Left forelimb (tissue), 1 donor: ENCODE data around the gene ZSWIM3.
A peak's percentile ranks its signal among the peaks of the same experiment; 100 is the strongest.

Source experiments
- DNase-seq: peaks from one replicate; pipeline ENCODE4 v3.0.0-alpha.2; 2018; ENCODE audit warnings: low spot score

The ZSWIM3 gene

DNA sequence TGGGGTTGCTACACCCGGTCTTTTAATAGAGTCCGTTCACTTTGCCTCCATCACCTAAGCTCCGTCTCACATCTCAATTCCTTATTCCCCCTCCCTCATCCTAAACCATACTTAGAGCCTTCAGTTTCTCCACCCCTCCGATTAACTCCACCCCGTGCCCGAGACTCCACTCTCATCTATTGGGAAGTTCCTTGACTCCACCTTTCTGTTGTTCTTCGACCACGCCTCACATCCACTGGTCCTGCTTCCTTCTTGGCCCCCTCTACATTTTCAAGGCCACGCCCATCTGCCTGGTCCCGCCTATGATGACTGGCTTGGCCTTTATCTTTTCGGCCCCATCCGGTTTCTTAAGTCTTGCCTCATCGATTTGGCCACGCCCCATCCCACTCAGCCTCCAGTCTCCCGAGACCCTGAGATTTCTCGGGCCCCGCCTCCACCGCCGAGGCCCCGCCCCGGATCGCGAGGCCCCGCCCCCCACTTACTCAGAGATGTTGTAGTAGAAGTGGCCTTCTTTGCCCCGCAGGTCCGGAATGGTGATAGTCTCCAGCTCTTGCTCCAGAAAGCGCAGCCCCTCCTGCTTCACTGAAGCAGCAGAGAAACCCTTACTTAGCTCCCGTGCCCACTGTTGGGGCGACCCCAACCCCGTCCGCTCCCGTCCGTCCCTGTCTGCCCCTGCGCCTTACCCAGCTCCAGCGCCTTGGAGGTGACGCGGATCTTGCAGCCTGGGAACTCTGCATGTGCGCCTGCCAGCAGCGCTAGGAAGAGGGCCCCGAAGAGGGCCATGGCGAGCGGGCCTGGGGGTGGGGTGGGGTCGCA is 53.5 kb downstream of the ZSWIM3 start:
- peak; percentile 91 for DNase-seq

DNA sequence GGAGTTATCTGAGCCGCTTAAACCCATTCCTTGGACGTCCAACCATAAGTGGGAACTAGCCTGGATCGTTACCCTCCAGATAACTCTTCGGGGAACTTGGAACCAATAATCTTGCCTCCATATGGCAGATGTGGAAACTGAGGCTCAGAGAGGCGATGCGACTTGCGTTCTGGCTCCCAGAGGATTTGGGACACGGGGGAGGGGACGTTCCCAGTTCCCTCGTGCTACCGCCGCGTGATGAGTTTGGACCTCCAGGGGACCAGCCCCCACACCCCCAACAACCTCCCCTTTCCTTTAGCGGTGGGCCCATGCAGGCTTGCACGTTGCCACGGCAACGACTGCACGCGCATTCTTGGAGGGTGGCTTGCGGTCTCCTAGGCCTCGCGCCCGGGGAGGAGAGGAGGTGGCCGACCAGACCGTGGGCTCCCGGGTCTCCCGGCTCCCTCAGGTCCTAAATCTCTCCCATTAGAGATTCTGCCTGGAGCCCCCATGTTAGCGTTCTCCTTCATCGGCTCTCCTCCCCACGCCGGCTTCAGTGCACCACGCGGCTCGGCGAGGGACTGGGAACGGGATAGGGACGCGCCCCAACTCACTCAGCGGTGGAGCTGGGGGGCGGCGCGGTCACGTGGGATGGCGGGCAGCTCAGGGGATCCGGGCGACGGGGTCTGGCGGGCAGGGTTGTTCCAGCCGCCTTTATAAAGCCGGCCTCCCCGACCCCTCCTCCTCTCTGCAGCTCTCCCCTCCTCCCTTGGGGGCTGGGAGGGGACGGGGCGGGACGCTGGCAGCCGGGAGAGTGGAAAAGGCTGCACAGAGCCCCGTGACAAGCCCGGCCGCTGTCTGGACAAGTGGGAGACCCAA is 54.3 kb downstream of the ZSWIM3 start, which contains the start of gene PLTP:
Gene PLTP (minus strand): TSS at position 670 of the 858 bp plus-strand sequence. CDS start 703 bp downstream, outside the sequence.
- peak; percentile 85 for DNase-seq

DNA sequence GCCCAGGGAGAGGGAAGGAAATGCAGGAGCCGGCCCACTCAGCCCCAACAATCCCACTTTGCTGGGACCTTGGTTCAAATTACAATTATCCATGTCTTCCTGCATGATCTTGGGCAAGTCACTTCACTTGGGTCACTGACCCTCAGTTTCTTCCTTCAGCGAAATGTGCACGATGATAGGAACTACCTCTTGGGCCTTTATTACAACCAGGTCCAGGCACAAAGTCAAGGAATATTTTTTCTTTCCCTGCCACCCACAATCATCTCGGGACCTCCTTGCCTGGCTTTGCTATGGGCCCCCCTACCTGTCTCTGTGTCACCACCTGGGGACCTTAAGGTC is 54.9 kb downstream of the ZSWIM3 start:
- DNase-seq: no peak

DNA sequence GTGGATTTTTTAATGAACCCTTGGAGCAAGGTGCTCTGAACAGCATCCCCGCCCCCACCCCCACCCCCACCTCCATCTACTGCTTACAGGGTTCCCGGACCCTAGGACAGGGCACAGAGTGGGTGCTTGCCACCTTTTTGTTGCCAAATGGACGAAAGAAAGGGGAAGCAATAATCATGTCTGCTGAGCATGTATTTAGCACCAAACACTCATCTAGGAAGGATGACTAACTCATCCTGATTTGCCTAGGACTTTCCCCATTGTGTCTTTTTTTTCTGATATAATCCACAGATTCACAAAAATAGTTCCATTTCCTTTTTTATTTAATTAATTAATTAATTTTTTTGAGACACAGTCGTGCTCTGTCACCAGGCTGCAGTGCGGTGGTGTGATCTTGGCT is 55.7 kb downstream of the ZSWIM3 start:
- DNase-seq: no peak

DNA sequence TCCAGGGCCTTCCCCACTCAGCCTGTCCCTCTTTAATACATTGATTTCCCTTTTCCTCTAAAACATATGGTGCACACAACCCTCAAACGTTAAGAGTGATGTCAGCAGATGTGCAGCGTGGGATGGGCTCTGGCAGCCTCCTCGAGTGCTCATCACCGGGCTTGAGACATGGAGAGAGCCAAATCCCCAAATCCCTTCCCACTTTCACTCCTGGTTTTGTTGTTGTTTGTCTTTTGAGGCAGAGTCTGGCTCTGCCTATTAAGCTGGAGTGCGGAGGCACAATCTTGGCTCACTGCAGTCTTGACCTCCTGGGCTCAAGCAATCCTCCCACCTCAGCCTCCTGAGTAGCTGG is 60.4 kb downstream of the ZSWIM3 start:
- no peak for DNase-seq

DNA sequence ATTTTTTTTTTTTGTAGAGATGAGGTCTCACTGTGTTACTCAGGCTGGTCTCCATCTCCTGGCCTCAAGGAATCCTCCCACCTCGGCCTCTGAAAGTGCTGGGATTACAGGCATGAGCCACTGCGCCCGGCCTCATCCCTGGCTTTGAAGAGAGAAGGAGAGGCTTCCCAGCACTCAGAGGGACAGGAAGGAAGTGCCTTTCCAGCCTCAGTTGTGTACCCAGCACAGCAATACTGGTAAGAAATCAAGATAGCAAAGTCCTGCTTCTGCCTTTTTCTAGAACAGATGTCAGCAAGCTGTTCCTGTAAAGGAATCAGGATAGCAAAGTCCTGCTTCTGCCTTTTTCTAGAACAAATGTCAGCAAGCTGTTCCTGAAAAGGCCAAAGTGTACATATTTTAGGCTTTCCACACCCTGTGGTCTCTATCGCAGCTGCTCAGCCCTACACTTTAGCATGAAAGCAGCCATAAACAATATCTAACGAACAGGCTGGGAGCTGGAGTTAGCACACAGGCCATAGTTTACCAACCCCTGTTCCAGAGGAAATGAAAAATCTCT is 60.8 kb downstream of the ZSWIM3 start:
- DNase-seq: no peak

DNA sequence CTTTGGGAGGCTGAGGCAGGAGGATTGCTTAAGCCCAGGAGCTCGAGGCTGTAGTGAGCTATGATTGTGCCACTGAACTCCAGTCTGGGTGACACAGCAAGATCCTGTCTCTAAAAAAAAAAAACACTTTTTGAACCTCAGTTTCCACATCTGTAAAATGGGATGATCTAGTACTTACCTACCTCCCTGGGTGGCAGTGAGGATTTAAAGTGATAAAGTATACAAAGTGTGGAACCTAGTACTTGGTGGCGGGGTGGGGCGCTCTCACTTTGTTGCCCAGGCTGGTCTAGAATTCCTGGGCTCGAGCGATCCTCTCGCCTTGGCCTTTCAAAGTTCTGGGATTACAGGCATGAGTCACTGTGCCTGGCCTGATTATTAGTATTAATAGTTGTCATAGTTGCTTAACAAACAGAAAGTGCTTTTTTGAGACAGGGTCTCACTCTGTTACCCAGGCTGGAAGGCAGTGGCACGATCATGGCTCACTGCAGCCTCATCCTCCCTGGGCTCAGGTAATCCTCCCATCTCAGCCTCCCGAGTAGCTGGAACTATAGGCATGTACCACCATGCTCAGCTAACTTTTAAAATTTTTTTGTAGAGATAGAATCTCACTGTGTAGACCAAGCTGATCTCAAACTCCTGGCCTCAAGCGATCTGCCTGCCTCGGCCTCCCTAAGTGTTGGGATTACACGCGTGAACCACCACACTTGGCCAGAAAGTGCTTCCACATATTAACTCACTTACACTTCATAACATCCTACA is 61.5 kb downstream of the ZSWIM3 start:
- no peak for DNase-seq

DNA sequence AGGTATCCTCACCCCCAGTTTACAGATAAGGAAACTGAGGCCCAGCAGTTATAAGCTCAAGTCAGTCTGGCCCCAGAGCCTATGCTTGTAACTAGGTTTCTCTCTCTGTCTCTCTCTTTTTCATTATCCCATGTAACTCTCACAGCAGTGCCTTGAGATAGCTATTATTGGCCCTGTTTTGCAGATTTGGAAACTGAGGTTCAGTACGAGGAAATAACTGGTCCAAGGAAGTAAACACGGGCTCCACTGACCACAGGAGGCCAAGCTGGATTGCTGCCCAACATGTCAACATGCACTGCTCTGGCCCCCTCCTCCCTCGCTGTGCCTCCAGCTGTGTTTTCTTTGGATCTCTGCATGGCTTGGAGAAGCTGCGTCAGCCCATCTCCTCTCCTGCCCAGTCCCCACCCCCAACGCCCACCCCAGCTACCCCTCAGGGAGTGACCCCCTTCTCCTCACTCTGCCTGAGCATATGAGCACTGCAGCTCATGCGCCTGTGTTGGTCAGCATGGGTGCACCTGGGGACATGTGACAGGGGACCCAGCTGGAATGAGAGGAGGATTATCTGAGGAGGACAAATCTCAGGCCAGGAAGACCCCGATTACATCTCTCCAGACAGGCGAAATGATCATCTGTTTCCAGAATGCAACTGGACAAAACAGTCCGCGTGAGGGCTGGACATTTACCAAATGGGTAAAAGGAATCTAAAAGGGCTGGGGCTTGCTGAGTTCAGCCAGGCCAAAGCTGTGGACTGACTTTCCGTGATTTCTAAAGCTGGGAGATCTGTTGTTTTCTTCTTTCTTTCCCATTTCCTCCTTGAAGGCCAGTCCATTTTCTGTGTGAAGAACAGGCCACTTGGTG is 62.4 kb downstream of the ZSWIM3 start:
- DNase-seq: no peak

DNA sequence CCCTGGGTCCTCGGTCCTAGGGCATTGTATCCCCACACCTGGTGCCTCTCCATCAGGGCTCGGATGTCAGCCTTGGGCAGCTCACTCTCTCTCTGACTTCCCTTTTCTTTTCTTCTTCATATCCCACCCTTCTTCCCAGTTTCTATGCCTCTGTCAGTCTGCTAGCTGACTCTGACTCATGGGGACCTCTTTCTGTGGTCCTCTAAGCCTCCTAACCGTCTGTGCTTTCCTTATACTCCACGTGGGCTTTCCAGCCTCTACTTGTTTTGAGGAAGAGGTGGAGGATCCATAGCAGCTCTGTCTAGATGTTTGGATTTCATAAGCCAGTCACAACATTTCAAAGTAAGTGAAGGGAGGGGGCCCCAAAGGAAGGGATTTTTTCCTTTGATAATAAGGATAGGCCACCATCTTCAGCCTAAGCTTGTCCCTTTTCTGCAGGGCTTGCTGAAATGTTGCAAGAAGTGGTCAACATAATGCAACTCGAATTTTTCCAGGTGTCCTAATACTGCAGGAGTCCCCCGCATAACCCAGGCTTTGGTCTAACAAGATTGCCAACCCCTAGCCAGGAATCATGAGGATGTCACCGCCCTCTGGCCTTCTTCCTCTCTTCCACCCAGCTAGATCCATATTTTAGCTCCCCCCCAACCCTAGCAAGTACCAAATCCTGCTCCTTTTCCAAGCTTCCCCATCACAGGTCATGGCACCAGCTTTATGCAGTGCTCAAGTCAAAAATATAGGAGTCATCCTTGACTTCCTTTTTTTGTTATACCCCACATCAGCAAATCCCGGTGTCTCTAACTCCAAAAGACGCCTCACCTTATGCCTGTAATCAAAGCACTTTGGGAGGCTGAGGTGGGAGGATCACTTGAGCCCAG is 63.3 kb downstream of the ZSWIM3 start:
- no peak for DNase-seq

DNA sequence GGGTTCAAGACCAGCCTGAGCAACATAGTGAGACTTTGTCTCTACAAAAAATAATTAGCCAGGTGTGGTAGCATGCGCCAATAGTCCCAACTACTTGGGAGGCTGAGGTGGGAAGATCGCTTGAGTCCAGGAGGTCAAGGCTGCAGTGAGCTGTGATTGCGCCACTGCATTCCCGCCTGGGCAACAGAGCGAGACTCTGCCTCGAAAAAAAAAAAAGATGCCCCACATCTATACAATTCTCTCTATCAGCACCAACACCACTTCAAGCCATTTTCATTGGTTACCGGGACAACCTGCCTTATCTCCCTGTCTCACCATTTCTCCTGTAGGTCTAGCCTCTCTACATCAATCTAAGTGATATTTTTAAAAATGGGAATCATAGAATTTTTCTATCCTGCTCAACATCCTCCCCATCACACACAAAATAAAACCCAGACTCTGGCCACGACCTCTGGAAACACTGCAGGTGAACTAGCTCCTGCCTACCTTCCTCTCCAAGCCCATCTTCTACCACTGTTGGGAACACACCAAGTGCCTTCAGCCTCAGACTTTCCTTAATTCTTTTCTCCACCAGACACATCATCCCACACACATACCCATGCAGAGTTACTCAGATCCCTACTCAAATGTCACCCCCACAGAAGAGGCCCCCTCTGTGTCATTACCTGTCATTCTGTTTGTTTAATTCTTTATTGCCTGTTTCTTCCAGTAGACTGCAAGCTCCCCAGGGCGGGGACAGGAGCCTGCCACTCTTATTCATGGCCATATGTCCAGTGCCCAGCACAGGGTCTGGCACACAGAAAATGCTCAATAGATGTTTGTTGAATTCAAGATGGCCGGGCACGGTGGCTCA is 64.1 kb downstream of the ZSWIM3 start:
- no peak for DNase-seq

DNA sequence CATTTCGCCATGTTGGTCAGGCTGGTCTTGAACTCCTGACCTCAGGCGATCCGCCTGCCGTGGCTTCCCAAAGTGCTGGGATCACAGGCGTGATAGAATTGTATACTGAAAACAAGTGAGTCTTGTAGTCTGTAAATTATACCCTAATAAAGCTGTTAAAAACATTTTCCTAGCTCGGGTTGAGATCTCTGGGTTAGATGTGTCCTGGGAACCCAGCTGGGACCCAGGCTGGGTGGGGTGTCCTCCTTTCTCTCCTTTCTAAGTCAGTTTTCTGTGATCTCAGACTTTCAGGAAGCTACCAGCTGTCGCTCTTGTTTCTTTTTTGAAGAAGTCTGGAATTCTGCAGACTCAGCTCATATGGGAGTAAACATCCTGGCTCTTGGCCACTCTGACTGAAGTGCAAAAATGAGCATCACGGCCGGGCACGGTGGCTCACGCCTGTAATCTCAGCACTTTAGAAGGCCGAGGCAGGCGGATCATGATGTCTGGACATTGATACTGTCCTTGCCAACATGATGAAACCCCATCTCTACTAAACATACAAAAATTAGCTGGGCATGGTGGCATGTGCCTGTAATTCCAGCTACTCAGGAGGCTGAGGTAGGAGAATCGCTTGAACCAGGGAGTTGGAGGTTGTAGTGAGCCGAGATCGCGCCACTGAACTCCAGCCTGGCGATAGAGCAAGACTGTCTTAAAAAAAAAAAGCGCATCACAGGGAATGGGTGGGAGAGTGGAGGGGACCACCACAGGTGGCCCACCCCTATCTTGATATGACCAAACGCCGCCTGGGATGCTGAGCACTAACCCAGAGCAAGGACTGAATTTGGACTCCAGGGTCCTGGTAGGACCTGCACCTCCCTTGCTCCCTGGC is 67.2 kb downstream of the ZSWIM3 start:
- DNase-seq: no peak

DNA sequence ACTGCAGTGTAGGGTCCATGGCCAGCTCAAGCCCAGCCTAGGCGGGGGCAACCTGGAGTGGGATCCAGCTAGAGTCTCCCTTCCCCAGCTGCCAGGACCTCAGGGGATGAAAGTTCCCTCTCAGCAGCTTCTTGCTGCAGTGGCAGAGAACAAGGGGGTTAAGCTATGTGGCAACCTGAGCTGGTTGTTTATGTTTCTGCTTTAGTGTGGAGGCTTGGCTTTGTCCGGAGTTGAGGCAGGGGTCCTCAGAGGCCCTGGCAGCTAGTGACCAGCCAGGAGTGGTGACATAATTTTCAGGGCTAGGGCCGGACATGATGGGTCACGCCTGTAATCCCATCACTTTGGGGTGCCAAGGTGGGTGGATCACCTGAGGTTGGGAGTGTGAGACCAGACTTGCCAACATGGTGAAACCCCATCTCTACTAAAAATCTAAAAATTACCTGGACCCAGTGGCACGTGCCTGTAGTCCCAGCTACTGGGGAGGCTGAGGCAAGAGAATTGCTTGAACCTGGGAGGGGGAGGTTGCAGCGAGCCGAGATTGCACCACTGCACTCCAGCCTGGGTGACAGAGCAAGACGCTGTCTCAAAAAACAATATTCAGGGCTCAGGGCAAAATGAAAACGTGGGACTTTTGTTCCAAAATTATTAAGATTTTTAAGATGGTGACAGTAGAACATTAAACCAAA is 68.5 kb downstream of the ZSWIM3 start:
- DNase-seq: no peak

DNA sequence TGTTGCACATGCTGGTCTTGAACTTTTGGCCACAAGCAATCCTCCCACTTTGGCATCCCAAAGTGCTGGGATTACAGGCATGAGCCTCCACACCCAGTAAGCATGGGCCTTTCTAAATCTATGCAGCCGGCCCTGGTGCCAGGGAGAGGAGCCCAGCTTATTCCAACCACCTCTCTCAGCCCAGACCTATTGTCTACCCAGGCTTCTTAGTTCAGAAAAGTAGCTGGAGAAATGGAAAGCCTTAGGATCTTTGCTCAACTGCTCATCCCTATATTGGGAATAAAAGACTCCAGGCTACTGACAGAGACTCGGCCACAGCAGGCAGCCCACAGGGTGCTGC is 69.3 kb downstream of the ZSWIM3 start:
- DNase-seq: no peak

DNA sequence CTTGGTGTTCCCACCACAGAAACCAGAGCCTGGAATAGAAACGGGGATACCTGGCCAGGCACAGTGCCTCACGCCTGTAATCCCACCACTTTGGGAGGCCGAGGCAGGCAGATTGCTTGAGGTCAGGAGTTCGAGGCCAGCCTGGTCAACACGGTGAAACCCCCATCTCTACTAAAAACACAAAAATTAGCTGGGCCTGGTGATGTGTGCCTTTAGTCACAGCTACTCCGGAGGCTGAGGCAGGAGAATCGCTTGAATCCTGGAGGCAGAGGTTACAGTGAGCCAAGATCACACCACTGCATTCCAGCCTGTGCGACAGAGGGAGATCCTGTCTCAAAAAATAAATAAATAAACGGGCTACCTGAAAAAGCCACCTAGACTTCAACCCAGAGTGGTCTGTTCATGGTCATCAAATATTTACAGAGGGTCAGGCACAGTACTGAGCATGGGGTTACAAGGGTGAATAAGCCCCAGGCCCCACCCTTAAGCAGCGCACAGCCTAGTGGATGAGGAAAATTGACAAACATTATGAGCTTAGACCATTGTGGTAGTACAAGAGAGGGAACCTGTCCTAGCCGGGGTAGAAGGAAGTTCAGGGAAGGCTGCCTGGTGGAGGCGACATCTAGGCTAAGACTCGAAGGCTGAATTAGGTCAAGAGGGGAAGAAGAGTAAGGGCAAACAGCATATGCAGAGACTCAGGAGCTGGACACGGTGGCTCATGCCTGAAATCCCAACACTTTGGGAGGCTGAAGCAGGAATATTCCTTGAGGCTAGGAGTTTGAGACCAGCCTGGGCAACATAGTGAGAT is 69.9 kb downstream of the ZSWIM3 start:
- DNase-seq: no peak
